ENCODE data around the gene RAPGEFL1.

The RAPGEFL1 gene

DNA sequence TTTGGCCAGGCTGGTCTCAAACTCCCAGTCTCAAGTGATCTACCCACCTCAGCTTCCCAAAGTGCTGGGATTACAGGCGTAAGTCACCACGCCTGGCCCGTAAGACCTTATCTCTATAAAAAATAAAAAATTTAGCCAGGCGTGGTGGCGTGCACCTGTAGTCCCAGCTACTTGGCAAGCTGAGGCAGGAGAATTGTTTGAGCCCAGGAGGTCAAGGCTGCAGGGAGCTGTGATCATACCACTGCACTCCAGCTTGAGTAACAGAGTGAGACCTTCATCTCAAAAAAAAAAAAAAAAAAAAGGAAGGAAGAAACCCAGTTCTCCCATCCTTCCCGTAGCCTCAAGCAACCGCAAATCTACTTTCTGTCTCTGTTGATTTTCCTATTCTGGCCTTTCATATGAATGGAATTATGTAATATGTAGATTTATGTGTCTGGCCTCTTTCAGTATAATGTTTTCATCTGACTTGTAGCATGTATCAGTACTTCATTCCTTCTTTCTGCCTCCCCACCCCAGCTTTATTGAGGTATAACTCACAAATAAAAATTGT, 25.8 kb upstream of the RAPGEFL1 start:
- Histone ChIP-seq H3K36me3 (ENCODE audit: control insufficient read depth, insufficient read depth, low read length) (peaks cover 92% of the 10 kb centered on the region), H3K27ac (ENCODE audit: low read depth, low read length) (no peak overlapping the region), H3K9me3 (ENCODE audit: control insufficient read depth, insufficient read depth, low read depth, low read length) (no peaks in the 10 kb centered on the region), H3K9ac (ENCODE audit: low read length) (no peak overlapping the region), H3K4me1 (ENCODE audit: control insufficient read depth, insufficient read depth, low read length) (no peaks in the 10 kb centered on the region), H3K4me3 (ENCODE audit: low read depth, low read length) (no peak overlapping the region), H3K27me3 (ENCODE audit: control insufficient read depth, insufficient read depth, low read length) (no peaks in the 10 kb centered on the region)

DNA sequence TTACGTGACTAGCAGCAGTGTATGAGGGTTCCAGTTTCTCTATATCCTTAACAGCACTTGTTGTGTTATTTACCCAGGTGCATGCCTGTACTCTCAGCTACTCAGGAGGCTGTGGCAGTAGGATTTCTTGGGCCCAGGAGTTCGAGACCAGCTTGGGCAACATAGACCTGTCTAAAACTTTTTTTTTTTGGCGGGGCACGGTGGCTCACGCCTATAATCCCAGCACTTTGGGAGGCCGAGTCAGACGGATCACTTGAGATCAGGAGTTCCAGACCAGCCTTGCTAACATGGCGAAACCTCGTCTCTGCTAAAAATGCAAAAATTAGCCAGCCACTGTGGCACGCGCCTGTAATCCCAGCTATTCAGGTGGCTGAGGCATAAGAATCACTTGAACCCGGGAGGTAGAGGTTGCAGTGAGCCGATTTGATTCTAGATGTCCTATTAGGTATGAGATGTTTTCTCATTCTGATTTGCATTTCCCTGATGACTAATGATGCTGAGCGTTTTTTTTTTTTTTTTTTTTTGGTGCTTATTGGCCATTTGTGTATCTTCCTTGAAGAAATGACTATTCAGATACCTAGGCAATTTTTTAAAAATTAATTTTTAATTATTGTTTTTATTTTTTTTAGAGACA, 23.6 kb upstream of the RAPGEFL1 start:
- Histone ChIP-seq H3K4me1 (ENCODE audit: control insufficient read depth, insufficient read depth, low read length) (no peaks in the 10 kb centered on the region), H3K9ac (ENCODE audit: low read length) (no peak overlapping the region), H3K36me3 (ENCODE audit: control insufficient read depth, insufficient read depth, low read length) (peaks cover 86% of the 10 kb centered on the region), H3K27me3 (ENCODE audit: control insufficient read depth, insufficient read depth, low read length) (no peaks in the 10 kb centered on the region), H3K4me3 (ENCODE audit: low read depth, low read length) (no peak overlapping the region), H3K9me3 (ENCODE audit: control insufficient read depth, insufficient read depth, low read depth, low read length) (no peaks in the 10 kb centered on the region), H3K27ac (ENCODE audit: low read depth, low read length) (no peak overlapping the region)

- peaks cover 83% of the 10 kb centered on the region for H3K36me3 ChIP-seq (ENCODE audit: control insufficient read depth, insufficient read depth, low read length)
- no peak overlapping the region for H3K4me3 ChIP-seq (ENCODE audit: low read depth, low read length)
- no peak overlapping the region for H3K9ac ChIP-seq (ENCODE audit: low read length)
- no peaks in the 10 kb centered on the region for H3K9me3 ChIP-seq (ENCODE audit: control insufficient read depth, insufficient read depth, low read depth, low read length)
- no peaks in the 10 kb centered on the region for H3K27me3 ChIP-seq (ENCODE audit: control insufficient read depth, insufficient read depth, low read length)
- no peak overlapping the region for H3K27ac ChIP-seq (ENCODE audit: low read depth, low read length)
- H3K4me1 ChIP-seq (ENCODE audit: control insufficient read depth, insufficient read depth, low read length), result no peaks in the 10 kb centered on the region
Observed at GRCh38 chr17:40157973-40158372, 19.3 kb upstream of the RAPGEFL1 start.

DNA sequence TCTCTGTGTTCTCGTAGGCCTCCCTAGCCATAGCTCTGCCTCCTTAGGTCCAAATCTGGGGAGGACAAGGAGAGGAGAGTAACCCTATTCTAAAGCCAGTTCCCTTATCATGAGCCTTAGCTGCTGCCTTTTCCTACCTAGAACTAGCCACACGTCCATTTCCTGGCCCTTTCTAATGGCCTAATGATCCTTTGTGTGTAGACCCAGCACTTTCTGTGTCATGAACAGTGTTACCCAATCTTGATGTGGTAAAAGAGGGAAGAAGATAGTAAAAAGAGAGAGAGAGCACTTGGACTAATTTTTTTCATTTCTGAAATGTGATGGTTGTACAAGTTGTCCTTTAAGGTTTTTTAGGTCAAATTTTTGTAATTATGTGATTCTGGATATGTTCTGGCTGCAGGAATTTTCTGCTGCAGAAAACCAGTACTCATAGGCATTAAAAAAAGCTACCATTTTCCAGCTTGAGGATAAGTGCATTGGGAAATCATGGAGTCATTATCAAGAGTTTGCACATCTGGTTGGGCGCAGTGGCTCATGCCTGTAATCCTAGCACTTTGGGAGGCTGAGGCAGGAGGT, 18.7 kb upstream of the RAPGEFL1 start:
- Histone ChIP-seq H3K9ac (ENCODE audit: low read length) (no peak overlapping the region), H3K36me3 (ENCODE audit: control insufficient read depth, insufficient read depth, low read length) (peaks cover 83% of the 10 kb centered on the region), H3K9me3 (ENCODE audit: control insufficient read depth, insufficient read depth, low read depth, low read length) (no peaks in the 10 kb centered on the region), H3K4me3 (ENCODE audit: low read depth, low read length) (no peak overlapping the region), H3K27ac (ENCODE audit: low read depth, low read length) (no peak overlapping the region), H3K27me3 (ENCODE audit: control insufficient read depth, insufficient read depth, low read length) (no peaks in the 10 kb centered on the region), H3K4me1 (ENCODE audit: control insufficient read depth, insufficient read depth, low read length) (no peaks in the 10 kb centered on the region)

DNA sequence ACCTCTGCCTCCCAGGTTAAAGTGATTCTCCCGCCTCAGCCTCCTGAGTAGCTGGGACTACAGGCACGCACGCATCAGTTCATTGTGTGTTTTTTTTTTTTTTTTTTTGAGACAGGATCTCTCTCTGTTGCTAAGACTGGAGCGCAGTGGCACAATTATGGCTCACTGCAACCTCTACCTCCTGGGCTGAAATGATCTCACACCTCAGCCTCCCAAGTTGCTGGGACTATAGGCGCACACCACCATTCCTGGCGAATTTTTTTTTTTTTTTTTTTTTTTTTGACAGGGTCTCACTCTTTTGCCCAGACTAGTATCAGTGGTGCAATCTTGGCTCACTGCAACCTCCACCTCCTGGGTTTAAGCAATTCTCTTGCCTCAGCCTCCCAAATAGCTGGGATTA, 17.8 kb upstream of the RAPGEFL1 start:
- H3K4me1 ChIP-seq (ENCODE audit: control insufficient read depth, insufficient read depth, low read length), result no peaks in the 10 kb centered on the region
- no peak overlapping the region for H3K4me3 ChIP-seq (ENCODE audit: low read depth, low read length)
- peaks cover 83% of the 10 kb centered on the region for H3K36me3 ChIP-seq (ENCODE audit: control insufficient read depth, insufficient read depth, low read length)
- no peaks in the 10 kb centered on the region for H3K27me3 ChIP-seq (ENCODE audit: control insufficient read depth, insufficient read depth, low read length)
- no peaks in the 10 kb centered on the region for H3K9me3 ChIP-seq (ENCODE audit: control insufficient read depth, insufficient read depth, low read depth, low read length)
- no peak overlapping the region for H3K27ac ChIP-seq (ENCODE audit: low read depth, low read length)
- no peak overlapping the region for H3K9ac ChIP-seq (ENCODE audit: low read length)

DNA sequence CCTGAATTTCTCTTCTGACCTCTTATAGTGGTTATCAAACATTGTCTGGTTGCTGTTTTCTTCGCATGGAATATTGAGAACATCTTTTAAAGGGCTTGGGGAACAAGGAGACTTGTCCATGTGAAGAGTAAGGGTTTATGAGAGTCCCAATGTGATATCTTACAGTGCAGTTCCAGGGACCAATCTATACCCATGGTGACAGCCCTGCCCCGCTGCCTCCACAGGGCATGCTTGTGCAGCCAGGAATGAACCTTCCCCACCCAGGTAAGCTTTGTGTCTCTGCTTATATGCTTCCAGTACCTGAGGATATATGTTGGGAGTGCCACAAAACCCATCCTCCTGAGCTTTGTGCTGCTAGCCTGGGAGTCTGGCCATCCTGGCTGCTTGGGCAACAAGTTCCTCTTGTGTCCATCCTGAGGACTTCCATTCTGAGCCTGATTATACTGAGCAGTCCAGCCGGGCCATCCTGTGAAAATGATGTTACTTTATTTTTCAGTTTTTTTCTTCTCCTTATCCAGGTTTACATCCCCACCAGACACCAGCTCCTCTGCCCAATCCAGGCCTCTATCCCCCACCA, 9.5 kb upstream of the RAPGEFL1 start:
- Histone ChIP-seq H3K36me3 (ENCODE audit: control insufficient read depth, insufficient read depth, low read length) (peaks cover 97% of the 10 kb centered on the region), H3K9ac (ENCODE audit: low read length) (no peak overlapping the region), H3K27me3 (ENCODE audit: control insufficient read depth, insufficient read depth, low read length) (no peaks in the 10 kb centered on the region), H3K4me1 (ENCODE audit: control insufficient read depth, insufficient read depth, low read length) (peaks cover 4% of the 10 kb centered on the region), H3K27ac (ENCODE audit: low read depth, low read length) (peak overlapping the region; percentile 46; the same call in 1 of the 2 replicates), H3K9me3 (ENCODE audit: control insufficient read depth, insufficient read depth, low read depth, low read length) (no peaks in the 10 kb centered on the region), H3K4me3 (ENCODE audit: low read depth, low read length) (no peak overlapping the region)

GRCh38 chr17:40168262-40168832, 8.9 kb upstream of the RAPGEFL1 start:
- Histone ChIP-seq H3K27me3 (ENCODE audit: control insufficient read depth, insufficient read depth, low read length) (no peaks in the 10 kb centered on the region), H3K4me1 (ENCODE audit: control insufficient read depth, insufficient read depth, low read length) (peaks cover 4% of the 10 kb centered on the region), H3K27ac (ENCODE audit: low read depth, low read length) (peak overlapping the region; percentile 46; the same call in 1 of the 2 replicates), H3K9me3 (ENCODE audit: control insufficient read depth, insufficient read depth, low read depth, low read length) (no peaks in the 10 kb centered on the region), H3K36me3 (ENCODE audit: control insufficient read depth, insufficient read depth, low read length) (peaks cover 97% of the 10 kb centered on the region), H3K4me3 (ENCODE audit: low read depth, low read length) (no peak overlapping the region), H3K9ac (ENCODE audit: low read length) (no peak overlapping the region)

GRCh38 chr17:40170325-40170724, 6.9 kb upstream of the RAPGEFL1 start:
- Histone ChIP-seq H3K36me3 (ENCODE audit: control insufficient read depth, insufficient read depth, low read length) (peaks cover 85% of the 10 kb centered on the region), H3K4me1 (ENCODE audit: control insufficient read depth, insufficient read depth, low read length) (peaks cover 4% of the 10 kb centered on the region), H3K27ac (ENCODE audit: low read depth, low read length) (no peak overlapping the region), H3K9me3 (ENCODE audit: control insufficient read depth, insufficient read depth, low read depth, low read length) (no peaks in the 10 kb centered on the region), H3K27me3 (ENCODE audit: control insufficient read depth, insufficient read depth, low read length) (no peaks in the 10 kb centered on the region), H3K4me3 (ENCODE audit: low read depth, low read length) (no peak overlapping the region), H3K9ac (ENCODE audit: low read length) (no peak overlapping the region)

GRCh38 chr17:40171750-40172149, 5.5 kb upstream of the RAPGEFL1 start:
- Histone ChIP-seq H3K27ac (ENCODE audit: low read depth, low read length) (no peak overlapping the region), H3K4me3 (ENCODE audit: low read depth, low read length) (no peak overlapping the region), H3K4me1 (ENCODE audit: control insufficient read depth, insufficient read depth, low read length) (peaks cover 6% of the 10 kb centered on the region), H3K27me3 (ENCODE audit: control insufficient read depth, insufficient read depth, low read length) (no peaks in the 10 kb centered on the region), H3K9ac (ENCODE audit: low read length) (no peak overlapping the region), H3K36me3 (ENCODE audit: control insufficient read depth, insufficient read depth, low read length) (peaks cover 76% of the 10 kb centered on the region), H3K9me3 (ENCODE audit: control insufficient read depth, insufficient read depth, low read depth, low read length) (no peaks in the 10 kb centered on the region)

DNA sequence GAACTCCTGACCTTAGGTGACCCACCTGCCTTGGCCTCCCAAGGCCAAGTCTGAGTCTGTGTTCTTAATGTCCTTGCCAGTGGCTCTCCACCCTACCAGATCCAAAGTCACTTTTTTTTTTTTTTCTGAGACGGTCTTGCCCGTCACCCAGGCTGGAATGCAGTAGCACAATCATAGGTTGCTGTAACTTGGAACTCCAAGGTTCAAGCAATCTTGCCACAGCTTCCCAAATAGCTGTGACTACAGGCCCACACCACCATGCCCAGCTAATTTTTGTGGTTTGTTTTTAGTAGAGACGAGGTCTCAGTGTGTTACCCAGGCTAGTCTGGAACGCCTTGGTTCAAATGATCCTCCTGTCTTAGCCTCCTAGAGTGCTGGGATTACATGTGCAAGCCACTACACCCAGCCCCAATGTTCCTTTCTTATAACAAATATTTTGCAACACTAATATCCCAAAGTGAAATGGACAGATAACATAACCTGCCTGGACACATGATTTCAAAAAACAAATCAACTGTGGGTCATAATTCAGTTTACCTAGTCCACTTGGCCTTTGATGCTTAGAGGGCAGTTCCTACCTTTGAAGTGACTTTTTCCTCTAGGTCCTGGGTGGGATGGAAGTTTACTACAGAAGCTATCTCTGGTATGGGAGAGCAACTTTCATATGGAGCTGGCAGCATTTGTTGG, 4.0 kb upstream of the RAPGEFL1 start:
- Histone ChIP-seq H3K27me3 (ENCODE audit: control insufficient read depth, insufficient read depth, low read length) (no peaks in the 10 kb centered on the region), H3K4me3 (ENCODE audit: low read depth, low read length) (no peak overlapping the region), H3K9me3 (ENCODE audit: control insufficient read depth, insufficient read depth, low read depth, low read length) (no peaks in the 10 kb centered on the region), H3K27ac (ENCODE audit: low read depth, low read length) (no peak overlapping the region), H3K36me3 (ENCODE audit: control insufficient read depth, insufficient read depth, low read length) (peaks cover 65% of the 10 kb centered on the region), H3K4me1 (ENCODE audit: control insufficient read depth, insufficient read depth, low read length) (peaks cover 8% of the 10 kb centered on the region), H3K9ac (ENCODE audit: low read length) (no peak overlapping the region)

GRCh38 chr17:40173778-40174135, 3.5 kb upstream of the RAPGEFL1 start:
- Histone ChIP-seq H3K27ac (ENCODE audit: low read depth, low read length) (no peak overlapping the region), H3K4me3 (ENCODE audit: low read depth, low read length) (no peak overlapping the region), H3K4me1 (ENCODE audit: control insufficient read depth, insufficient read depth, low read length) (peaks cover 12% of the 10 kb centered on the region), H3K27me3 (ENCODE audit: control insufficient read depth, insufficient read depth, low read length) (no peaks in the 10 kb centered on the region), H3K9ac (ENCODE audit: low read length) (no peak overlapping the region), H3K9me3 (ENCODE audit: control insufficient read depth, insufficient read depth, low read depth, low read length) (no peaks in the 10 kb centered on the region), H3K36me3 (ENCODE audit: control insufficient read depth, insufficient read depth, low read length) (peaks cover 60% of the 10 kb centered on the region)
